GM13977 (cell line): Measurements from ENCODE around the gene TBC1D30.

Experiments
- DNase-seq: peaks from one replicate; pipeline ENCODE4 v3.0.0; 2012; ENCODE audit warnings: low spot score
- CTCF ChIP-seq: IDR thresholded peaks from 2 replicates; pipeline ENCODE4 v1.5.1; 2012; ENCODE audit warnings: mild to moderate bottlenecking, control low read depth; ENCODE audit not compliant: insufficient read depth; ENCODE audit errors: extremely low read depth, missing control alignments
- in situ Hi-C: fragments of 300-500 bp; cut with MboI; formaldehyde crosslinking; loops from one replicate; pipeline ENCODE4 v1.12.0; 2022; ENCODE audit warnings: low sequenced_read_pairs, low pct_unique_long_range_greater_than_20kb, mixed read lengths, inconsistent platforms; ENCODE audit not compliant: unreplicated experiment

Gene TBC1D30

DNA sequence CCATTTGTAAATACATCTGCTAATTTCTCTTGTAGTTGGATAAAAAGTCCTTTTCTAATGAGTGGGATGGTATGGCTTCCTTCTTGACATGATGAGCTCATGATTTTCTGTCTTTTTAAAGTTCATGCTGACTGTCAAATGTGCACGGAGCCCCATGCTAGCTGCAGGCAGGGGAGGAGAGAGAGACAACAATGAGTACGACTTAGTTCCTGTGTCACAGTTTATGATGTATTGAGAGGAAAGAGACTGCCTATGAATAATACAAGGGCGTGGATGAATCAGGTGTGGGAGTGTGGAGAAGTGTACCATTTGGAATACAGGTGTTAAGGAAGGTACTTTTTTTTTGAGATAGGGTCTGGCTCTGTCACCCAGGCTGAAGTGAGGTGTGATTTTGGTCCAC, 10.7 kb upstream of the TBC1D30 start:
- no peak for DNase-seq
- no peak for TF ChIP-seq CTCF
- in situ Hi-C loops, result no loop called here

DNA sequence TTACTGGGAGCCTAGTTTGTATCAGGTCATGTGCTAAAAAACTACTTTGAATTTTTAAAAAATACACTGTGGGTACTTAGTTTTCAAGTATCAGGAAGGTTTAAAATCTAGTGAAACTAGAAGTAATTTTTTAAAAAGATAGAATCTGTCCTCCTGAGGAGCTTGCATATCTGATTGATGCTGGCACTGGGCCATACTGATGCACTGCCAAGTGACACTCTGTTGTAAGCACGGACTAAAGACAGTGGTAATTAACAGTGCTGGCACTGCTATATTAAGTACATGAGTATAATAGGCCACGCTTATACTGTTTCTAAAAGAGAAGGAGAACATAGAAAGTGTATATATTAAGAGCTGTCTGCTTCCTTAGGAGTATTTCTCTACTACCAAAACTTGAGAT, 10.0 kb upstream of the TBC1D30 start:
- DNase-seq, result no peak
- no peak for TF ChIP-seq CTCF
- in situ Hi-C loops, result no loop called here

GRCh38 chr12:64819816-64820402, 4.5 kb upstream of the TBC1D30 start:
- in situ Hi-C loops, result no loop called here
- no peak for DNase-seq
- no peak for TF ChIP-seq CTCF

- no peak for DNase-seq
- TF ChIP-seq CTCF, result no peak
- in situ Hi-C loops, result no loop called here
Measured at GRCh38 chr12:64820593-64820992, 3.9 kb upstream of the TBC1D30 start.

- DNase-seq, result no peak
- in situ Hi-C loops, result no loop called here
- no peak for TF ChIP-seq CTCF
Measured at GRCh38 chr12:64821116-64821630, 3.3 kb upstream of the TBC1D30 start.

DNA sequence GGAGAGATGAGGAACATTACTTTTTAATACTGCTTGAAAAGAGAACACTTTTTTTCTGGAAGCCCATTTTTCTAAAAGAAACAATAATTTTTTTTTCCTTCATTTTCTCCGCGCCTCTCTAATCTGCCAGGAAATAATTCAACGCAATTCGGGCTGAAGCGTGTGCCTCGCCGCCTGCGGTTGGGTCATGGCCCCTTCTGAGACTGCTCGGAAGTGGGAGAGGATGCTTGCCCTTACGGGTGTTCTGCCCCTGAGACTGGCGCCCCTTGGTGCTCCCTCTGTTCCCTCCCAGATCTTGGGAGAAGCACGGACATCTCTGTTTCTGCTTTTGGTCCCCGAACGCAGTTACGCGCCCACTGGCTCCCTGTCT, 332 bp upstream of the TBC1D30 start:
- no peak for DNase-seq
- in situ Hi-C loops, result no loop called here
- no peak for TF ChIP-seq CTCF
